CMK (cell line): Measurements from ENCODE around the gene TANC2.

Experiments used
- DNase-seq: peaks from one replicate; pipeline ENCODE4 v3.0.0-alpha.2; 2010; ENCODE audit warnings: low read depth

Gene TANC2

GRCh38 chr17:63001689-63002394, 35.8 kb downstream of the TANC2 start:
- DNase-seq: no peak

GRCh38 chr17:63002625-63003024, 36.6 kb downstream of the TANC2 start:
- DNase-seq: no peak

GRCh38 chr17:63015824-63016223, 49.8 kb downstream of the TANC2 start:
- DNase-seq: no peak
